Gastrocnemius medialis (tissue), 4 donors: ENCODE data around the gene WDR87. TPM values are rescaled to one million over a fixed set of nuclear protein-coding genes. Genes with fewer than 3 reads are reported as not detected.

ENCODE experiments used
- ATAC-seq, 2 donors: fragments of 150-250 bp; one replicate each; pipeline ENCODE4 v1.9.1; 2016
- DNase-seq, 2 donors: peaks; one replicate each; pipeline ENCODE4 v3.0.0-alpha.2; 2019
- H3K27ac ChIP-seq, 4 donors: fragments of 200-600 bp; sonication (generic); 1 replicate in 1 of 4; 2 replicates in 3 of 4; pipeline ENCODE4 v1.5.1; 2016 to 2018; ENCODE audit warnings: mild to moderate bottlenecking in 2 of 4, moderate library complexity in 1 of 4
- H3K27me3 ChIP-seq, 3 donors: fragments of 200-600 bp; sonication (generic) in 2 of 3; 1 replicate in 1 of 3; 2 replicates in 2 of 3; pipeline versions ENCODE4 v1.5.1 to v1.6.0; 2016 to 2019; ENCODE audit warnings: mild to moderate bottlenecking in 1 of 3, moderate library complexity in 1 of 3
- H3K36me3 ChIP-seq, 2 donors: fragments of 200-600 bp; sonication (generic) in 1 of 2; one replicate each; pipeline ENCODE4 v1.5.1; 2017 to 2018
- H3K4me1 ChIP-seq, 2 donors: fragments of 200-600 bp; sonication (generic) in 1 of 2; one replicate each; pipeline ENCODE4 v1.5.1; 2016 to 2017; ENCODE audit warnings: mild to moderate bottlenecking in 2 of 2
- H3K4me3 ChIP-seq, 4 donors: fragments of 200-600 bp; sonication (generic) in 3 of 4; 1 replicate in 1 of 4; 2 replicates in 3 of 4; pipeline ENCODE4 v1.5.1; 2016 to 2019; ENCODE audit warnings: mild to moderate bottlenecking in 2 of 4
- H3K9me3 ChIP-seq, 3 donors: fragments of 200-600 bp; sonication (generic) in 2 of 3; 1 replicate in 1 of 3; 2 replicates in 2 of 3; pipeline ENCODE4 v1.5.1; 2016 to 2019
- CTCF ChIP-seq, 5 experiments: fragments of 450-650 bp in 3 of 5; fragments of 200-600 bp in 2 of 5; sonication (generic) in 2 of 5; IDR thresholded peaks in 4 of 5; conservative IDR thresholded peaks in 1 of 5; 1 replicate in 4 of 5; 2 replicates in 1 of 5; pipeline ENCODE4 v1.5.1; 2016 to 2019; ENCODE audit warnings: antibody characterized with exemption in 5 of 5, mild to moderate bottlenecking in 3 of 5, moderate library complexity in 3 of 5
- POLR2A ChIP-seq, 2 donors: fragments of 450-650 bp; IDR thresholded peaks; one replicate each; pipeline ENCODE4 v1.6.1; 2017; ENCODE audit warnings: antibody characterized with exemption in 2 of 2, mild to moderate bottlenecking in 2 of 2, moderate library complexity in 2 of 2
- in situ Hi-C, 4 donors: fragments of 200-750 bp; cut with MboI; loops; one replicate each; pipeline versions ENCODE4 v1.15.0 to v1.8.0; 2017; ENCODE audit warnings: low sequenced_read_pairs in 4 of 4
- intact Hi-C: fragments of 100-400 bp; cut with DNase I; formaldehyde crosslinking; loops from one replicate; pipeline ENCODE4 v1.15.1; 2023; ENCODE audit warnings: low total_unique reads
- total RNA-seq, 4 donors: library from RNA; depleted of rRNA; stranded (reverse); fragments of >200 nt; gene quantifications; one replicate each; pipeline versions ENCODE4 v1.1.0 to v1.2.3, GENCODE V29; 2016

The WDR87 gene
- total RNA-seq, 4 donors from 2014 or later: not detected

- no peaks in the 10 kb centered on the region for H3K9me3 ChIP-seq
- H3K27me3 ChIP-seq: no peaks in the 10 kb centered on the region
- H3K27ac ChIP-seq: no peak overlapping the region
- in situ Hi-C loops: no loop called here
- ATAC-seq: no peak
- no peak overlapping the region for H3K4me3 ChIP-seq
- no peaks in the 10 kb centered on the region for H3K4me1 ChIP-seq
- H3K36me3 ChIP-seq: no peaks in the 10 kb centered on the region
- TF ChIP-seq POLR2A (IDR thresholded peaks at IDR 0.05) (no peak), CTCF (IDR thresholded peaks at IDR 0.05 in 4 of 5, conservative IDR thresholded peaks at IDR 0.05 in 1 of 5) (no peak)
- intact Hi-C loops: no loop called here
- no peak for DNase-seq
These were observed 60.5 kb downstream of the WDR87 start for GRCh38 chr19:37845932-37846331.

Other genes starting within 250 kb of the WDR87 start
- 1 to 10 TPM in 3 of 4 donors, under 1 TPM in 1; 0.62 to 2.7 (median 1.5) TPM for gene ZNF607, start 186.8 kb downstream of the WDR87 start, total RNA-seq
- 10 to 100 TPM in 1 of 4 donors, 1 to 10 TPM in 3; 2.6 to 12.8 (median 5.6) TPM for gene ZNF573, start 127.0 kb downstream of the WDR87 start, total RNA-seq
- gene SIPA1L3, start 614 bp upstream of the WDR87 start, total RNA-seq: 10 to 100 TPM in 1 of 4 donors, 1 to 10 TPM in 3; 4.1 to 18.7 (median 6.1) TPM